GM12892 (cell line): ENCODE data around the gene TPPP.

Experiments used
- POLR2A ChIP-seq: IDR thresholded peaks from 2 replicates; pipeline ENCODE4 v1.6.1; 2011; ENCODE audit warnings: low read depth, low read length, control low read depth
- POLR2AphosphoS5 ChIP-seq: IDR thresholded peaks from 2 replicates; pipeline ENCODE4 v1.6.1; 2011; ENCODE audit warnings: low read depth, low read length, control low read depth

DNA sequence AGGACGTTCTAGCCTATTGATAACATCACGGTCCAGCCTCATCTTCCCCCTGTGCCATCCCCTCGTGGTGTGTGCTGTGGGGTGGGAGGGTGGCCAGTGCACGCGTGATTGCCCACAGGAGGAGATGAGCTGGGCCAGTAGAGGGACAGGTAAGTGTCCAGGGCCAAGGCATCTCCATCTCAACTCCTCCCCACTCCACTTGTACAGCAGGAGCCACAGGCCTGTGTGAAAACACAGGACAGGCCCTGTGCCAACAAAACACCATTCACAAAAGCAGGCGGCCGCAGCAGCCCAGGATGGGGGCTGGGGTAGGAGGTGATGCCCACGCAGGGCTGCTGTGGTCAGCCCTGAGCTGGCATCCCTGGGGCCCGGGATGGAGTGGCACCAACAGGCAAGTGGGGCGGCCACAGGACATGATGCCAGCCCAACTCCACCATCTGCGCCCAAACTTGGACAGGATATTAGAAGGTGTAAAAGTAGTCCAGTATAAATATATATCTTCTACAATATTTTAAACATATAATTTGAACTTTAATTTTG, 32.6 kb downstream of the TPPP start:
- TF ChIP-seq POLR2A, result no peak
- no peak for TF ChIP-seq POLR2AphosphoS5
